Spleen (tissue), 7 donors: ENCODE measurements around the gene TSSK1B.

Experiments
- POLR2AphosphoS5 ChIP-seq, 3 donors: sonication (generic); formaldehyde crosslinking; IDR thresholded peaks; one replicate each; pipeline ENCODE4 v1.5.1; 2017; ENCODE audit warnings: antibody characterized with exemption in 3 of 3
- TF ChIP-seq, protein P1 (sequence below), 11 experiments: fragments of 200-600 bp in 7 of 11; fragments of 450-650 bp in 4 of 11; sonication (generic) in 4 of 11; IDR thresholded peaks in 8 of 11; conservative IDR thresholded peaks in 3 of 11; 1 replicate in 7 of 11; 2 replicates in 4 of 11; pipeline versions ENCODE4 v1.4.0 to v1.8.0; 2016 to 2021; ENCODE audit warnings: antibody characterized with exemption in 11 of 11, inconsistent platforms in 4 of 11, mild to moderate bottlenecking in 1 of 11
- donor health status: DM: no; HTN: no; CAD: no; lungs with moderate emphysema.
- donor health status: DM: no; HTN: no; CAD: no.
- donor health status: DM: no; HTN: no; CAD: no.

DNA sequence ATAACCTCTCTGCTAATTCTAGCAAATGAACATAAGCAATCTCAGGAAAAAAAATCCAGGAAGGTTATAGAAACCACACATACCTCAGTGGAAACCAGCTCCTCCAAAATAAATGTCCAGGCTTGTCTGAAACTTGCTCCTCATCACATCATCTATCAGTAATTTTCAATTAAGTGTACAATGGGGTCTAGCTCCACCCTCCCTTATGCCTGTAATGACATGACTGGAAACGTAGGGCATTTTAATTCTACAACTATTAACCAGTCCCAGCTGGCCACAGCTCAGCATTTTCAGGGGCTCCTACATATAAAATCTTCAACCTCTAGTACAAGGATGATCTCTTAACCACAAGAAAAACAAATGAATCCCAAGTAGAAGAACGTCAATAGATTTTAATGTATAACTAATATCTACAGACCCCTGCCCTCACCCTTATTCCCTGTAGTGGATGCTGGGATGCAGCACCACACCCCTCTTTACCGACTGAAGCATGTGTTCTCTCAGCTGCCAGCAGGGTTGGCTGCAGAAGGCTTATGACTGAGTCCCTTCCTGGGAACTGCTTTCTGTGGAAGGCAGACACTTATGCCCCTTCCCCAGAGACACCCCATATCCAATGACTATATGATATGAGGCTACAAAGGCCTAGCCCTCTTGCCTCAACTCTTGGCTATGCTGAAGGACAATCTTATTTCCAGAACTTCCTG lies 6.8 kb downstream of the TSSK1B start:
- TF ChIP-seq, protein P1, sequence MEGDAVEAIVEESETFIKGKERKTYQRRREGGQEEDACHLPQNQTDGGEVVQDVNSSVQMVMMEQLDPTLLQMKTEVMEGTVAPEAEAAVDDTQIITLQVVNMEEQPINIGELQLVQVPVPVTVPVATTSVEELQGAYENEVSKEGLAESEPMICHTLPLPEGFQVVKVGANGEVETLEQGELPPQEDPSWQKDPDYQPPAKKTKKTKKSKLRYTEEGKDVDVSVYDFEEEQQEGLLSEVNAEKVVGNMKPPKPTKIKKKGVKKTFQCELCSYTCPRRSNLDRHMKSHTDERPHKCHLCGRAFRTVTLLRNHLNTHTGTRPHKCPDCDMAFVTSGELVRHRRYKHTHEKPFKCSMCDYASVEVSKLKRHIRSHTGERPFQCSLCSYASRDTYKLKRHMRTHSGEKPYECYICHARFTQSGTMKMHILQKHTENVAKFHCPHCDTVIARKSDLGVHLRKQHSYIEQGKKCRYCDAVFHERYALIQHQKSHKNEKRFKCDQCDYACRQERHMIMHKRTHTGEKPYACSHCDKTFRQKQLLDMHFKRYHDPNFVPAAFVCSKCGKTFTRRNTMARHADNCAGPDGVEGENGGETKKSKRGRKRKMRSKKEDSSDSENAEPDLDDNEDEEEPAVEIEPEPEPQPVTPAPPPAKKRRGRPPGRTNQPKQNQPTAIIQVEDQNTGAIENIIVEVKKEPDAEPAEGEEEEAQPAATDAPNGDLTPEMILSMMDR (IDR thresholded peaks at IDR 0.05 in 8 of 11, conservative IDR thresholded peaks at IDR 0.05 in 3 of 11) = no peak
- no peak for TF ChIP-seq POLR2AphosphoS5 (IDR thresholded peaks at IDR 0.05)
